Muscle layer of duodenum (tissue), 2 donors: ENCODE data around the gene ZSWIM8.

Source experiments
- H3K27ac ChIP-seq: one replicate; pipeline ENCODE4 v1.7.0; 2013; ENCODE audit warnings: mild to moderate bottlenecking, low read length
- H3K27me3 ChIP-seq: one replicate; pipeline ENCODE4 v1.7.0; 2013; ENCODE audit warnings: low read depth, mild to moderate bottlenecking, control low read depth, low read length
- H3K36me3 ChIP-seq, 2 donors: one replicate each; pipeline ENCODE4 v1.7.0; 2013; ENCODE audit warnings: low read length in 2 of 2, control low read depth in 1 of 2, mild to moderate bottlenecking in 1 of 2; ENCODE audit not compliant: insufficient read depth in 2 of 2, control insufficient read depth in 1 of 2
- H3K4me1 ChIP-seq, 2 donors: one replicate each; pipeline ENCODE4 v1.7.0; 2013; ENCODE audit warnings: low read length in 2 of 2, mild to moderate bottlenecking in 2 of 2, control low read depth in 1 of 2, moderate library complexity in 1 of 2; ENCODE audit not compliant: insufficient read depth in 2 of 2, control insufficient read depth in 1 of 2
- H3K4me3 ChIP-seq, 2 donors: one replicate each; pipeline ENCODE4 v1.7.0; 2013; ENCODE audit warnings: low read length in 2 of 2, low read depth in 1 of 2, mild to moderate bottlenecking in 1 of 2
- H3K9me3 ChIP-seq, 2 donors: one replicate each; pipeline ENCODE4 v1.7.0; 2013; ENCODE audit warnings: low read length in 2 of 2, control low read depth in 1 of 2, mild to moderate bottlenecking in 1 of 2; ENCODE audit not compliant: control insufficient read depth in 1 of 2
- donor health status: healthy.

Gene ZSWIM8

DNA sequence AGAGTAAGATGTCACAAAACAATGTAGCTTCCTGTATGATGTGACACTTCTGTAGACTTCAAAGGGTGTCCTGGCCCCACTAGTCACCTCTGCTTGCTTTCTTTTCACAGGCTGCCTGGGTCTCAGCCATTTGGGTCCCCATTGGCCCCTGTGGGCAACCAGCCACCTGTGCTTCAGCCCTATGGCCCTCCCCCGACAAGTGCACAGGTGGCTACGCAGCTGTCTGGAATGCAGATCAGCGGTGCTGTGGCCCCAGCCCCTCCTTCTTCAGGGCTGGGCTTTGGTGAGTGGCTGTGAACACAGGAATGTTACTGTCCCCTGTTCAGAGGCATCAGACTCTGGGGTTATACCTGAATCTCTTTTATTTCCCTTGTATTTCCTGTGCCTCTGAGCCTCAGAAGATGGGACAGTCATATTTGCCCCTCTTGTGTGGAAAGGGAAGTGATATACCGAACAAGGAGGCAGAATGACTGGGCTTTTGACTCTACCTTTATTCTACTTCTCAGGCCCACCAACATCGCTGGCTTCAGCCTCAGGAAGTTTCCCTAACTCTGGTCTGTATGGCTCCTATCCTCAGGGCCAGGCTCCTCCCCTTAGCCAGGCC, 25.8 kb upstream of the ZSWIM8 start:
- Histone ChIP-seq H3K9me3 (no peaks in the 10 kb centered on the region), H3K27me3 (no peaks in the 10 kb centered on the region), H3K4me3 (no peak overlapping the region), H3K36me3 (peaks cover 52 to 66% of the 10 kb centered on the region in 2 donors), H3K27ac (no peak overlapping the region), H3K4me1 (no peaks in the 10 kb centered on the region)

DNA sequence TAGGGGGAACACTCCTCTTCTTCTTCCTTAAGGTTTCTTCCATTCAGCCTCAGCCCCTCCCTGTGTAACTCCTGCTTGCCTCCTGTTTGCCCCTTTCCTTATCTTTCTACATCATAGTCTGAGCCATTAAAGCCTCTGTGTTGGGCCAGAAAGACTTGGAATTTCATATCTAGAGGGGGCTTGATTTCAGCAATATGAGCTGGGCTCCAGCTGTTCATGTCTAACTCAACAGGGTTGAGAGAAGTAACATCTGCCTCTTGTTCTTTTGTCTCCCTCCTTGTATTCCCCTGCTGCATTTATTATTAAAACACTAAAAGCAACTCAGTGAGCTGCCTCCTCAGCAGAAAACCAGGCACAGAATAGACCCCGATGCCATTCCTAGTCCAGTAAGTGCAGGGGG, 23.6 kb upstream of the ZSWIM8 start:
- Histone ChIP-seq H3K27ac (no peak overlapping the region), H3K9me3 (no peaks in the 10 kb centered on the region), H3K4me1 (no peaks in the 10 kb centered on the region), H3K36me3 (peaks cover 73 to 80% of the 10 kb centered on the region in 2 donors), H3K4me3 (no peak overlapping the region), H3K27me3 (no peaks in the 10 kb centered on the region)

DNA sequence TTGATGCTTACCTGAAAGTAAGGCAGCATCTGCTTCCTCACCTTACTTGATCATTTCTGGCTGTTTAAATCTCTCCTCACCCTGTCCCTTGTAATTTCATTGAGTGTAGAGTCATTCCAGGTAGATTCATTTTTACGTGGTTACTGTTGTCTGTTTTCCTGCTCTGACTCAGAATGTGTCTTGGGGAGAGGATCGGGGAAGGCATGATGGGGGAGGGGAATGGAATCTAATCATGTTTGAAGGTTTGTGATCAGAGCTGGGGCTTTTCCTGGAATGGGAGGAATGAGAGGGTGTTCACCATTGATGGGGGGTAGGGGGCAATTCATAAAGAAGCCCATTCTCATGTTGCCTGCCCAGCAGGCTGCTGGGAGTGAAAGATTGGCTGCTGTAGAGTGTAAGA, 22.5 kb upstream of the ZSWIM8 start:
- Histone ChIP-seq H3K9me3 (no peaks in the 10 kb centered on the region), H3K36me3 (peaks cover 80 to 90% of the 10 kb centered on the region in 2 donors), H3K4me1 (no peaks in the 10 kb centered on the region), H3K4me3 (no peak overlapping the region), H3K27me3 (no peaks in the 10 kb centered on the region), H3K27ac (no peak overlapping the region)

DNA sequence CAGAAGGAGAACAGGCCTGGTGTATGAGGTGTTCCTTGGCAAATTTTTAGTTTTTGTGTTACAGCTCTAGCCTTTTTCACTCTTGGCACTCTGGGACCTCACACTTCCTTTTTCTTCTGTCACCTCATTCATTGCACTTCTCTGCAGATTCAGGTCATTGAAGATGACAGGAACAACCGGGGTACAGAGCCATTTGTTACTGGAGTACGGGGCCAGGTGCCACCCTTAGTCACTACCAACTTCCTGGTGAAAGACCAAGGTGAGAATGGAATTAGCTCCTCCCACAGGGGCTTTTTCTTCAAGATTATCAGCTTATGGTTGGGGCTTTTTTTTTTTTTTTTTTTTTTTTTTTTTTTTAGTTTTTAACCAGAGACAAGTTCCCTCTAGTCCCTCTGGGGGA, 22.1 kb upstream of the ZSWIM8 start:
- no peaks in the 10 kb centered on the region for H3K27me3 ChIP-seq
- H3K36me3 ChIP-seq: peaks cover 82 to 93% of the 10 kb centered on the region in 2 donors
- H3K27ac ChIP-seq: no peak overlapping the region
- no peaks in the 10 kb centered on the region for H3K4me1 ChIP-seq
- H3K9me3 ChIP-seq: no peaks in the 10 kb centered on the region
- no peak overlapping the region for H3K4me3 ChIP-seq

DNA sequence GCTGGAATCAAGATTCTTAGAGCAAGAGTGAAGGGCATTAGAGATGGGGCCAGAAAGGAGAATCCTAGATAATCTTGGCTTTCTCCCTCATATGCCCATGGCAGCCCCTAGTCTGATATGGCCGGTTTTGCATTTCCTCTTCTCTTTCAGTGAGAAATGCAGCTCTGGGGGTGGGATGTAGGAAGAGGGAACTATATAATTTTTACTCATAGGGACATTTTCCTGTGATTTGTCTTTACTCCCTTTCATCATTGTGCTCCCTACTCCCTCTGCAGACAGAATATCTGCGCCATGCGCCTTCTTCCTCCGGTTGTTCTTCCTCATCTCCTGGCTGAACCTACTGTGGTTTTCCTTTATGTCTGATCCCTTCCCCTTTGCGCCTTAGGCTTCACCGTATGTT, 20.3 kb upstream of the ZSWIM8 start:
- Histone ChIP-seq H3K4me3 (no peak overlapping the region), H3K27ac (no peak overlapping the region), H3K27me3 (no peaks in the 10 kb centered on the region), H3K36me3 (peaks cover 88 to 95% of the 10 kb centered on the region in 2 donors), H3K4me1 (no peaks in the 10 kb centered on the region), H3K9me3 (no peaks in the 10 kb centered on the region)

DNA sequence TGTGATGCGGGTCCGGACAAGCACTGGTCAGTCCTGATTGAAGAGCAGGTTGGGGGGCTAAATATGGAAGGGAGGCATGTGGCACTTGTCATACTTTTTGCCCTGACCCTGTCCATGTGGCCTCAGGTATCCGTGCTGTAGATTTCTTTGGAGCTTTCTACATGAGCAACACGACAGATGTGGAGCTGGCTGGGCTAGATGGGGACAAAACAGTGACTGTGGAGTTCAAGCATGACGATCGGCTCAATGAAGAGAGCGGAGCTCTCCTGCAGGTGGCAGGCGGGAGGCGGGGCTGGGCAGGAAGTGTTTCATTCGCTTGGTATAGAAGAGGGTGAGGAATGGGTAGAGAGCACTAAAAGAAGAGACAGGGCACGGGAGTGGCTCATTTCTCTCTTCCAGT, 16.5 kb upstream of the ZSWIM8 start:
- Histone ChIP-seq H3K4me1 (peaks cover 0 to 18% of the 10 kb centered on the region in 2 donors), H3K27ac (no peak overlapping the region), H3K4me3 (no peak overlapping the region), H3K36me3 (peaks cover 67 to 74% of the 10 kb centered on the region in 2 donors), H3K9me3 (no peaks in the 10 kb centered on the region), H3K27me3 (no peaks in the 10 kb centered on the region)

DNA sequence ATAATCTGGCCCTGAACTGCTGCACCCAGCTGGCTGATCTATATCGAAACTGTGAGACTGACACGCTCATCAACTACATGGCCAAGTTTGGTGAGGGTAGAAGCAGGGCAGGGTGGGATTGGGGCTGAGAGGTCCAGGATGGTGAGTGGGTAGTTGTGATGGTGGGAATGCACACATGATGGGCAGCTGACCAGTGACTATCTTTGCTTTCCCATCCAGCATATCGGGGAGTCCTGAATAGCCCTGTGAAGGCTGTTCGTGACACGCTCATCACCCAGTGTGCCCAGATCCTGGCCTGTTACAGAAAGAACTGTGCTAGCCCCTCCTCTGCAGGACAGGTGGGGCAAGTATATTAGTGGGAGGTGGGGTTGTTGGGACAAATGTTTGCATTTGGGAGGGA, 16.0 kb upstream of the ZSWIM8 start:
- Histone ChIP-seq H3K27ac (no peak overlapping the region), H3K36me3 (peaks cover 65 to 69% of the 10 kb centered on the region in 2 donors), H3K4me3 (no peak overlapping the region), H3K9me3 (no peaks in the 10 kb centered on the region), H3K27me3 (no peaks in the 10 kb centered on the region), H3K4me1 (peaks cover 0 to 23% of the 10 kb centered on the region in 2 donors)

DNA sequence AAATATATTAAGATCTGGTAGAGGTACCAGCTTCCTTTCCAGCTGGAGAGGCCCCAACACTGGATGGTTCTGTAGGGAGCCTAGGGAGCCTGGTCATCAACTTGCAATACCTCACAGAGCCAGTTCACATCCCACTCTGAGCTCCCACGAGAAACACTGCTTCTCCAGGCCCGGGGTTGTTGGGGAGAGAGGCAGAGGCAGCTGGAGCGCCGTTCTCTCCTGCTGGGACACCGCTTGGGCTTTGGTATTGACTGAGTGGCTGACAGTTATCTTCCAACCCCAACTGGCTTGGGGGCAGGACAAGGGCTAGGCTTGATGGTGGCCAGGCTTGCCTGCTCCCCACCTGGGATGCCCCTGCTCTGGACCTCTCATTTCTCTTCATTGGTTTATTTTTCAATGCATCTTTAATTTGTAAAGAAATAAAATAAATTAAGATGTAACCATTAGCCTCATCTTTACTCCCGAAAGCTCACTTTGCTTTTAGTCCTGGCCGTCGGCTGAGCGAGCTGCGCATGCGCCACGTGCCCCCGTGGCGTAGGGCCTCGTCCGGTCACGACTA, 13.6 kb upstream of the ZSWIM8 start:
- H3K36me3 ChIP-seq: peaks cover 46 to 51% of the 10 kb centered on the region in 2 donors
- H3K27ac ChIP-seq: peak overlapping the region; percentile 86
- H3K4me3 ChIP-seq: peak overlapping the region; percentile 96 to 97
- H3K27me3 ChIP-seq: no peaks in the 10 kb centered on the region
- no peaks in the 10 kb centered on the region for H3K9me3 ChIP-seq
- peaks cover 7 to 36% of the 10 kb centered on the region in 2 donors for H3K4me1 ChIP-seq

DNA sequence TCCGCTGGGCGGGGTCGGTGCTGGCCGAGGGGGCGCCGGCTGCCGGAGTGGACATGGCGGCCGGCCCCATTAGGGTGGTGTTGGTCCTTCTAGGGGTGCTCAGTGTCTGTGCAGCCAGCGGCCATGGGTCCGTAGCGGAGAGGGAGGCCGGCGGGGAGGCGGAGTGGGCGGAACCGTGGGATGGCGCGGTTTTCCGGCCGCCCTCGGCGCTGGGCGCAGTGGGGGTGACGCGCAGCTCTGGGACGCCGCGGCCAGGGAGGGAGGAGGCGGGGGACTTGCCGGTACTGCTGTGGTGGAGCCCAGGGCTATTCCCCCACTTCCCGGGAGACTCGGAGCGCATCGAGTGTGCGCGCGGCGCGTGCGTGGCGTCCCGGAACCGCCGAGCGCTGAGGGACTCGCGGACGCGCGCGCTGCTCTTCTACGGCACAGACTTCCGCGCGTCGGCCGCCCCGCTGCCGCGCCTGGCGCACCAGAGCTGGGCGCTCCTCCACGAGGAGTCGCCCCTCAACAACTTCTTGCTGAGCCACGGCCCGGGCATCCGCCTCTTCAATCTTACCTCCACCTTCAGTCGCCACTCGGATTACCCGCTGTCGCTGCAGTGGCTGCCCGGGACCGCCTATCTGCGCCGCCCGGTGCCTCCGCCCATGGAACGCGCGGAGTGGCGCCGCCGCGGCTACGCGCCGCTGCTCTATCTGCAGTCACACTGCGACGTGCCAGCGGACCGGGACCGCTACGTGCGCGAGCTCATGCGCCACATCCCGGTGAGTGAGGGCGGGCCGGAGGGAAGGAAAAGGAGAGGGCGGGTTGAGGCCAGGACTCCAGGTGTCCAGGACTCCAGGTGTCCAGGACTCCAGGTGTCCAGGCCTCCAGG, 12.9 kb upstream of the ZSWIM8 start:
- H3K4me1 ChIP-seq: peaks cover 7 to 36% of the 10 kb centered on the region in 2 donors
- H3K9me3 ChIP-seq: no peaks in the 10 kb centered on the region
- H3K36me3 ChIP-seq: peaks cover 42 to 45% of the 10 kb centered on the region in 2 donors
- H3K27ac ChIP-seq: peak overlapping the region; percentile 86
- H3K27me3 ChIP-seq: no peaks in the 10 kb centered on the region
- H3K4me3 ChIP-seq: peak overlapping the region; percentile 96 to 97

DNA sequence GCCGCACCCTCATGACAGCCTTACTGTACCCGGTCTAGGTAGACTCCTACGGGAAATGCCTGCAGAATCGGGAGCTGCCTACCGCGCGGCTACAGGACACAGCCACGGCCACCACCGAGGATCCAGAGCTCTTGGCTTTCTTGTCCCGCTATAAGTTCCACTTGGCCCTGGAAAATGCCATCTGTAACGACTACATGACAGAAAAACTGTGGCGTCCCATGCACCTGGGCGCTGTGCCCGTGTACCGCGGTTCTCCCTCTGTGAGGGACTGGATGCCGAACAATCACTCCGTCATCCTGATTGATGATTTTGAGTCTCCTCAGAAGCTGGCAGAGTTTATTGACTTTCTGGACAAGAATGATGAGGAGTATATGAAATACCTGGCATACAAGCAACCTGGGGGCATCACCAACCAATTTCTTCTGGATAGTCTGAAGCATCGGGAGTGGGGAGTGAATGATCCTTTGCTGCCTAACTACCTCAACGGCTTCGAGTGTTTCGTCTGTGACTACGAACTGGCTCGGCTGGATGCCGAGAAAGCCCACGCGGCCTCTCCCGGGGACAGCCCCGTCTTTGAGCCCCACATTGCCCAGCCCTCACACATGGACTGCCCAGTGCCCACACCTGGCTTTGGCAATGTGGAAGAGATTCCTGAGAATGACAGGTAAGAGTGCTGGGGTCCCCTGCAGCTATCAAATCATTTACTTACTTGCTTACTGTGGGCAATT, 12.1 kb upstream of the ZSWIM8 start:
- H3K9me3 ChIP-seq: no peaks in the 10 kb centered on the region
- peak overlapping the region; percentile 86 for H3K27ac ChIP-seq
- H3K27me3 ChIP-seq: no peaks in the 10 kb centered on the region
- peaks cover 38% of the 10 kb centered on the region in 2 donors for H3K36me3 ChIP-seq
- H3K4me3 ChIP-seq: peak overlapping the region; percentile 96 to 97
- H3K4me1 ChIP-seq: peaks cover 7 to 36% of the 10 kb centered on the region in 2 donors

DNA sequence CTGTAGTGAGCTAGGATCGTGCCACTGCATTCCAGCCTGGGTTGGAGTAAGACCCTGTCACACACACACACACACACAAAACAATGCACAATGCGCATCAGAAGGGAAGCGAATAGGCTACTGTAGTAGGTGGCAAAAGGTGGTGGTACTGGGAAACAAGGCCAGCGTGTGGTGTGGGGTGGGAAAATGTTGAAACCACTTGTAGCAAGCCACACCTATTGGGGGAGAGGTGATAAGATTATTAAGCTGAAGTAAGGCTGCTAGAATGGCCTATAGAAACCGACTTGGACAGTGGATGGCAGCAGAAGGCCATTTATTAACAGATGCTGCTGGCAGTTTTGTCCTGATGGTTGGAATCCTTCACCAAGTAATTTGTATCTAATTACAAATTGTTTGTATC, 10.8 kb upstream of the ZSWIM8 start:
- no peaks in the 10 kb centered on the region for H3K9me3 ChIP-seq
- peaks cover 25 to 33% of the 10 kb centered on the region in 2 donors for H3K36me3 ChIP-seq
- H3K4me3 ChIP-seq: peak overlapping the region; percentile 27 to 29
- no peak overlapping the region for H3K27ac ChIP-seq
- peaks cover 7 to 36% of the 10 kb centered on the region in 2 donors for H3K4me1 ChIP-seq
- no peaks in the 10 kb centered on the region for H3K27me3 ChIP-seq
